Peyer's patch (tissue), 4 donors: ENCODE results near the gene IQCF2. TPM values are rescaled to one million over a fixed set of nuclear protein-coding genes. Genes with fewer than 3 reads are reported as not detected.

Source experiments
- DNase-seq, 3 donors: peaks; one replicate each; pipeline ENCODE4 v3.0.0-alpha.2; 2017 to 2019
- H3K27ac ChIP-seq, 4 donors: fragments of 200-600 bp; sonication (generic); one replicate each; pipeline ENCODE4 v1.5.1; 2016 to 2019
- H3K27me3 ChIP-seq, 2 donors: fragments of 200-600 bp; sonication (generic); one replicate each; pipeline ENCODE4 v1.5.1; 2019
- H3K36me3 ChIP-seq, 3 donors: fragments of 200-600 bp; sonication (generic); one replicate each; pipeline ENCODE4 v1.5.1; 2016 to 2019
- H3K4me1 ChIP-seq, 4 donors: fragments of 200-600 bp; sonication (generic); one replicate each; pipeline ENCODE4 v1.5.1; 2016 to 2019
- H3K4me3 ChIP-seq, 4 donors: fragments of 200-600 bp; sonication (generic); 1 replicate in 3 of 4; 2 replicates in 1 of 4; pipeline ENCODE4 v1.5.1; 2016 to 2019; ENCODE audit warnings: mild to moderate bottlenecking in 1 of 4
- H3K9me3 ChIP-seq, 4 donors: fragments of 200-600 bp; sonication (generic); one replicate each; pipeline ENCODE4 v1.5.1; 2016 to 2019; ENCODE audit warnings: mild to moderate bottlenecking in 1 of 4
- CTCF ChIP-seq, 6 experiments: fragments of 450-650 bp in 4 of 6; fragments of 200-600 bp in 2 of 6; sonication (generic) in 1 of 6; IDR thresholded peaks; one replicate each; pipeline ENCODE4 v1.5.1; 2017 to 2019; ENCODE audit warnings: antibody characterized with exemption in 6 of 6, mild to moderate bottlenecking in 3 of 6, moderate library complexity in 1 of 6
- POLR2A ChIP-seq, 2 donors: fragments of 450-650 bp; IDR thresholded peaks; one replicate each; pipeline ENCODE4 v1.5.1; 2017; ENCODE audit warnings: antibody characterized with exemption in 2 of 2, mild to moderate bottlenecking in 2 of 2, moderate library complexity in 2 of 2
- total RNA-seq, 4 donors: library from RNA; depleted of rRNA; stranded (reverse); fragments of >200 nt; gene quantifications; one replicate each; pipeline ENCODE4 v1.1.0, GENCODE V29; 2016

Gene IQCF2
- total RNA-seq, 4 donors from 2014 or later: not detected

DNA sequence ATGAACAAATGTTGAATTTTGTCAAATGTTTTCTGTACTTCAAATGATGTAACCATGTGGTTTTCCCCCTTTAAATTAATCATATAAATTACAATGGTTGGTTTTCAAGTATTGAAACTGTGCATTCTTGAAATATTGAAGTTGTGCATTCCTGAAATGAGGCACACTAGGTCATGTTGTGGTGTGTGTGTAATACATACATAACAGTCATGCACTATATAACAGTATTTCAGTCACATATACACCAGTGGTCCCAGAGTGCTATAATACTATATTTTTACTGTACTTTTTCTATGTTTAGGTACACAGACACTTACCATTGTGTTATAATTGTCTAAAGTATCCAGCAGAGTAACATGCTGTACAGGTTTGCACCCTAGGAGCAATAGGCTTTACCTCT is 25.0 kb downstream of the IQCF2 start:
- TF ChIP-seq CTCF (IDR thresholded peaks at IDR 0.05) (no peak), POLR2A (IDR thresholded peaks at IDR 0.05) (no peak)
- Histone ChIP-seq H3K36me3 (no peaks in the 10 kb centered on the region), H3K4me3 (no peak overlapping the region), H3K4me1 (no peaks in the 10 kb centered on the region), H3K27me3 (no peaks in the 10 kb centered on the region), H3K27ac (no peak overlapping the region), H3K9me3 (no peaks in the 10 kb centered on the region)
- DNase-seq: no peak

DNA sequence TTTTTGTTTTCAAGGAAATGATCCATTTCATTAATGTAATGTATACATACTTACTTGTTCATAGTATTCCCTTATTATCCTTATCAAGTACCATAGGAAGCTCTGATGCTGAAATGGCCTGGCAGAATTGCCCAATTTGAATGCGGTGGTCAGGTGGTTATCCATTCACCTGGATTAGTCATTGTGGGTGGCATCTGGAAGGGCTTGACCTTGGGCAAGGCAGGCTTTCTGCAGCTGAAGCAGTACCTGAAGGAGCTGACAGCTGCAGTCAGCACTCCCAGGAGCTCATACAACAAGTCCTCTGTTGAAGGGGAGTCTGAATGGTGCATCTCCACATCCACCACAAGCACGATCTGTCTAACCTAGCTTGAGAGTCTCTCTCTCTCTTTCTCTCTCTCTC is 26.2 kb downstream of the IQCF2 start:
- DNase-seq: no peak

GRCh38 chr3:51888463-51889105 is 27.2 kb downstream of the IQCF2 start:
- Histone ChIP-seq H3K27ac (no peak overlapping the region), H3K9me3 (no peaks in the 10 kb centered on the region), H3K27me3 (no peaks in the 10 kb centered on the region), H3K36me3 (no peaks in the 10 kb centered on the region), H3K4me3 (no peak overlapping the region), H3K4me1 (no peaks in the 10 kb centered on the region)
- no peak for DNase-seq
- TF ChIP-seq POLR2A (IDR thresholded peaks at IDR 0.05): no peak
- TF ChIP-seq CTCF (IDR thresholded peaks at IDR 0.05): no peak

More for the DNA sequence above, 26.2 kb downstream of the IQCF2 start:
- H3K9me3 ChIP-seq: no peaks in the 10 kb centered on the region
- no peaks in the 10 kb centered on the region for H3K36me3 ChIP-seq
- H3K27ac ChIP-seq: no peak overlapping the region
- no peak overlapping the region for H3K4me3 ChIP-seq
- no peaks in the 10 kb centered on the region for H3K27me3 ChIP-seq
- H3K4me1 ChIP-seq: no peaks in the 10 kb centered on the region
- TF ChIP-seq CTCF (IDR thresholded peaks at IDR 0.05) (no peak), POLR2A (IDR thresholded peaks at IDR 0.05) (no peak)

GRCh38 chr3:51891242-51892039 is 30.0 kb downstream of the IQCF2 start:
- Histone ChIP-seq H3K27me3 (no peaks in the 10 kb centered on the region), H3K4me1 (no peaks in the 10 kb centered on the region), H3K36me3 (no peaks in the 10 kb centered on the region), H3K9me3 (no peaks in the 10 kb centered on the region), H3K27ac (no peak overlapping the region), H3K4me3 (no peak overlapping the region)
- TF ChIP-seq POLR2A (IDR thresholded peaks at IDR 0.05) (no peak), CTCF (IDR thresholded peaks at IDR 0.05) (no peak)
- no peak for DNase-seq

GRCh38 chr3:51894391-51894790 is 33.0 kb downstream of the IQCF2 start:
- Histone ChIP-seq H3K4me3 (no peak overlapping the region), H3K36me3 (no peaks in the 10 kb centered on the region), H3K27ac (no peak overlapping the region), H3K27me3 (no peaks in the 10 kb centered on the region), H3K4me1 (no peaks in the 10 kb centered on the region), H3K9me3 (no peaks in the 10 kb centered on the region)
- DNase-seq: no peak
- TF ChIP-seq POLR2A (IDR thresholded peaks at IDR 0.05) (no peak), CTCF (IDR thresholded peaks at IDR 0.05) (no peak)
